Right lobe of liver (tissue), 6 donors: Measurements from ENCODE around the gene MOSPD2. TPM values are rescaled to one million over a fixed set of nuclear protein-coding genes. Genes with fewer than 3 reads are reported as not detected.

Source experiments
- ATAC-seq, 4 donors: fragments of 200-7000 bp; cut with Tn5 transposase; one replicate each; pipeline ENCODE4 v1.9.1; 2020; ENCODE audit warnings: mild to moderate bottlenecking in 4 of 4, moderate library complexity in 4 of 4
- DNase-seq, 3 donors: peaks; one replicate each; pipeline ENCODE4 v3.0.0-alpha.2; 2020
- H3K27ac ChIP-seq, 3 donors: fragments of 200-600 bp; one replicate each; pipeline ENCODE4 v1.8.0; 2022
- H3K27me3 ChIP-seq, 2 donors: fragments of 200-600 bp; one replicate each; pipeline ENCODE4 v1.8.0; 2022
- H3K36me3 ChIP-seq, 4 donors: fragments of 200-600 bp; sonication (generic) in 1 of 4; one replicate each; pipeline versions ENCODE4 v1.5.1 to v1.8.0; 2017 to 2022; ENCODE audit warnings: control low read depth in 1 of 4
- H3K4me1 ChIP-seq, 4 donors: fragments of 200-600 bp; sonication (generic) in 1 of 4; one replicate each; pipeline versions ENCODE4 v1.5.1 to v1.8.0; 2017 to 2022; ENCODE audit warnings: control low read depth in 1 of 4
- H3K4me3 ChIP-seq, 3 donors: fragments of 200-600 bp; one replicate each; pipeline ENCODE4 v1.8.0; 2022
- H3K9me3 ChIP-seq, 4 donors: fragments of 200-600 bp; sonication (generic) in 1 of 4; one replicate each; pipeline versions ENCODE4 v1.5.1 to v1.8.0; 2017 to 2022; ENCODE audit warnings: control low read depth in 1 of 4
- POLR2A ChIP-seq: fragments of 450-650 bp; IDR thresholded peaks from one replicate; pipeline ENCODE4 v1.6.1; 2017; ENCODE audit warnings: antibody characterized with exemption, mild to moderate bottlenecking
- WGBS: methylation state at CpG from one replicate; pipeline ENCODE4 v1.1.6; 2018; ENCODE audit warnings: low coverage, low lambda C conversion rate; ENCODE audit not compliant: insufficient coverage; ENCODE audit errors: missing lambda C conversion rate; 5-methylcytosine and 5-hydroxymethylcytosine counted together
- intact Hi-C, 2 donors: fragments of 100-400 bp; cut with DNase I; formaldehyde crosslinking; loops; one replicate each; pipeline versions ENCODE4 v1.11.2 to v1.14.1; 2022
- total RNA-seq, 6 experiments: library from RNA; depleted of rRNA in 2 of 6; stranded (reverse); fragments of >200 nt in 2 of 6; fragmentation: NEBNext Ultra II Directional in 3 of 6; extraction: Animal tissue kit (Norgen Biotek cat#: 25700) in 3 of 6; gene quantifications; one replicate each; pipeline versions ENCODE4 v1.1.0 to v1.2.4, GENCODE V29; 2016 to 2023
- TF ChIP-seq, protein P1 (sequence below), 4 donors: fragments of 200-600 bp in 3 of 4; fragments of 450-650 bp in 1 of 4; IDR thresholded peaks; one replicate each; pipeline versions ENCODE4 v1.5.1 to v1.8.0; 2016 to 2022; ENCODE audit warnings: antibody characterized with exemption in 4 of 4, mild to moderate bottlenecking in 2 of 4
- donor health status: DM: no; HTN: yes; CAD: no.
- donor health status: DM: no; HTN: no; CAD: no.
- donor health status: DM: no; HTN: no; CAD: no.
- donor health status: DM: no; HTN: yes; CAD: no.
- donor health status: DM: no; HTN: yes; CAD: no.

The MOSPD2 gene
- total RNA-seq, 6 experiments from 2014 or later, result 3.8 to 14.8 (median 8.7) TPM

GRCh38 chrX:14897042-14897441 lies 23.8 kb downstream of the MOSPD2 start:
- Histone ChIP-seq H3K9me3 (no peaks in the 10 kb centered on the region), H3K36me3 (no peaks in the 10 kb centered on the region), H3K27ac (no peak overlapping the region), H3K4me3 (no peak overlapping the region), H3K4me1 (no peaks in the 10 kb centered on the region), H3K27me3 (no peaks in the 10 kb centered on the region)
- TF ChIP-seq, protein P1, sequence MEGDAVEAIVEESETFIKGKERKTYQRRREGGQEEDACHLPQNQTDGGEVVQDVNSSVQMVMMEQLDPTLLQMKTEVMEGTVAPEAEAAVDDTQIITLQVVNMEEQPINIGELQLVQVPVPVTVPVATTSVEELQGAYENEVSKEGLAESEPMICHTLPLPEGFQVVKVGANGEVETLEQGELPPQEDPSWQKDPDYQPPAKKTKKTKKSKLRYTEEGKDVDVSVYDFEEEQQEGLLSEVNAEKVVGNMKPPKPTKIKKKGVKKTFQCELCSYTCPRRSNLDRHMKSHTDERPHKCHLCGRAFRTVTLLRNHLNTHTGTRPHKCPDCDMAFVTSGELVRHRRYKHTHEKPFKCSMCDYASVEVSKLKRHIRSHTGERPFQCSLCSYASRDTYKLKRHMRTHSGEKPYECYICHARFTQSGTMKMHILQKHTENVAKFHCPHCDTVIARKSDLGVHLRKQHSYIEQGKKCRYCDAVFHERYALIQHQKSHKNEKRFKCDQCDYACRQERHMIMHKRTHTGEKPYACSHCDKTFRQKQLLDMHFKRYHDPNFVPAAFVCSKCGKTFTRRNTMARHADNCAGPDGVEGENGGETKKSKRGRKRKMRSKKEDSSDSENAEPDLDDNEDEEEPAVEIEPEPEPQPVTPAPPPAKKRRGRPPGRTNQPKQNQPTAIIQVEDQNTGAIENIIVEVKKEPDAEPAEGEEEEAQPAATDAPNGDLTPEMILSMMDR (IDR thresholded peaks at IDR 0.05), result no peak
- TF ChIP-seq POLR2A, result no peak
- DNase-seq (no peak), ATAC-seq (no peak)
- WGBS, result 64% methylated on average over 2 of the region's 2 CpGs
- intact Hi-C loops, result no loop called here

GRCh38 chrX:14899607-14900006 lies 26.4 kb downstream of the MOSPD2 start:
- ATAC-seq (peak in 3 of 4 donors; percentile 25 to 74 (median 40)), DNase-seq (no peak)
- Histone ChIP-seq H3K4me1 (no peaks in the 10 kb centered on the region), H3K36me3 (no peaks in the 10 kb centered on the region), H3K9me3 (no peaks in the 10 kb centered on the region), H3K27ac (no peak overlapping the region), H3K27me3 (no peaks in the 10 kb centered on the region), H3K4me3 (no peak overlapping the region)
- intact Hi-C loops, result no loop called here
- TF ChIP-seq POLR2A, result no peak
- TF ChIP-seq, protein P1 (IDR thresholded peaks at IDR 0.05), result no peak

- H3K4me3 ChIP-seq, result no peak overlapping the region
- no peak overlapping the region for H3K27ac ChIP-seq
- H3K9me3 ChIP-seq, result no peaks in the 10 kb centered on the region
- TF ChIP-seq, protein P1 (IDR thresholded peaks at IDR 0.05), result no peak
- TF ChIP-seq POLR2A, result no peak
- no peak for DNase-seq
- intact Hi-C loops, result no loop called here
- no peaks in the 10 kb centered on the region for H3K27me3 ChIP-seq
- ATAC-seq, result peak in 1 of 4 donors; percentile 39
- H3K4me1 ChIP-seq, result no peaks in the 10 kb centered on the region
- H3K36me3 ChIP-seq, result no peaks in the 10 kb centered on the region
Measured at GRCh38 chrX:14902537-14902936, 29.3 kb downstream of the MOSPD2 start.

GRCh38 chrX:14903891-14904290 lies 30.7 kb downstream of the MOSPD2 start:
- no peak overlapping the region for H3K27ac ChIP-seq
- WGBS, result 37% methylated on average over 2 of the region's 2 CpGs
- H3K4me3 ChIP-seq, result no peak overlapping the region
- ATAC-seq, result no peak
- no peak for DNase-seq
- intact Hi-C loops, result no loop called here
- H3K4me1 ChIP-seq, result no peaks in the 10 kb centered on the region
- TF ChIP-seq, protein P1 (IDR thresholded peaks at IDR 0.05), result no peak
- TF ChIP-seq POLR2A, result no peak
- no peaks in the 10 kb centered on the region for H3K9me3 ChIP-seq
- no peaks in the 10 kb centered on the region for H3K36me3 ChIP-seq
- H3K27me3 ChIP-seq, result no peaks in the 10 kb centered on the region

DNA sequence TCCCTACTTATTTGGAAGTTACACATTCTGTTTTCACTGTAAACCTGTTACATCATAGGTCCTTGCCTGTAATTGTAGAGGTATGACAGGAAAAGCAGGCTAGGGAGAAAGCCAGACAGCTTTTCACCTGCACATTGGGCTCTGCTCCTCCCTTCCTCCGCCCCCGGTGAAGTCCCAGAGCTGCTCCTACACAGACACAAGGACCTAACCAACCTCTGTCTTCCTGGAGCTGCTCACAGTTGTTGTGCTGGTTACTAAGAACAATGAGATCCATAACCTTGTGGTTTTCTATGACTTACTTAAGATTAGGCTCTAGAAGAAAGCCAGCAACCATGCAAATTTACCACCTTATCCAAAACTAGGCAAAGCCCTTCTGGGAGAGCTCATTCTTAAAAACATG lies 40.0 kb downstream of the MOSPD2 start:
- Histone ChIP-seq H3K4me1 (no peaks in the 10 kb centered on the region), H3K27ac (no peak overlapping the region), H3K27me3 (no peaks in the 10 kb centered on the region), H3K9me3 (no peaks in the 10 kb centered on the region), H3K4me3 (no peak overlapping the region), H3K36me3 (peaks cover 0 to 8% (median 0%) of the 10 kb centered on the region in 4 donors)
- TF ChIP-seq, protein P1 (IDR thresholded peaks at IDR 0.05), result no peak
- TF ChIP-seq POLR2A, result no peak
- 61% methylated on average over 2 of the region's 2 CpGs for WGBS
- intact Hi-C loops, result no loop called here
- no peak for ATAC-seq
- no peak for DNase-seq
